IPS DF 4.7 (cell line): ENCODE data around the gene NELL1.

Experiments used
- DNase-seq: peaks from one replicate; pipeline ENCODE4 v3.0.0-alpha.2; 2013; ENCODE audit warnings: low spot score; ENCODE audit errors: extremely low read depth

The NELL1 gene

DNA sequence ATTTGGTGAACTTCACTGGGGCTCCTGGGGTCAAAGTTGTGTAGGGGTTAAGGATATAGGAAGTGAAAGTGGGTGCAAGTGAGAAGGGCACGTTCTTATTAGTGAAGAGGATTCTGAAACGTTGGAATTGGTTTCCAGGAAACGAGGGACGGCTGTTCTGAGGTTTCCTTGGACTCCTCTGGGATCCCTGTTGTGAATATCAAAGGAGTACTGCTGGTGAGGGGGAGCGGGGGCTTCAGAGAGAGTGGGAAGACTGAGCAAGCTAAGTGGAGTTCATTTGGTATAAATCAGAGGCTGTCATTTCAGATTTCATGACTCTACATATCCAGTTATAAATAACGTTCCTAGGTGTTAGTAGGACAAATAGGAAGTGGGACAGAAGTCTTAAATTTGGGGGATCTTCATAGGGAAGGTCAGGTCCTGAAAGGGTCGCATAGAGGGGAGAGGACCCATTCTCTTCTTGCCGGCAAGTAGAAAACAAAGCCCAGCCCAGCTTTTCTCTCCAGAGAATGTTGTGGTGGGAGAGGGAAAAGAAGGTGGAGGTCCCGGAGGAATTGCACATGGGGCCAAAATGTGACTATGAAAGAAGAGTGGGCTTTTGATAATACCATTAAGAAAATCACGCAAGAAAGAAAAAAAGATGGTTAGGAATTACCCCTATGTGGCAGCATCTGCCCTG lies 1.1 kb upstream of the NELL1 start:
- no peak for DNase-seq

DNA sequence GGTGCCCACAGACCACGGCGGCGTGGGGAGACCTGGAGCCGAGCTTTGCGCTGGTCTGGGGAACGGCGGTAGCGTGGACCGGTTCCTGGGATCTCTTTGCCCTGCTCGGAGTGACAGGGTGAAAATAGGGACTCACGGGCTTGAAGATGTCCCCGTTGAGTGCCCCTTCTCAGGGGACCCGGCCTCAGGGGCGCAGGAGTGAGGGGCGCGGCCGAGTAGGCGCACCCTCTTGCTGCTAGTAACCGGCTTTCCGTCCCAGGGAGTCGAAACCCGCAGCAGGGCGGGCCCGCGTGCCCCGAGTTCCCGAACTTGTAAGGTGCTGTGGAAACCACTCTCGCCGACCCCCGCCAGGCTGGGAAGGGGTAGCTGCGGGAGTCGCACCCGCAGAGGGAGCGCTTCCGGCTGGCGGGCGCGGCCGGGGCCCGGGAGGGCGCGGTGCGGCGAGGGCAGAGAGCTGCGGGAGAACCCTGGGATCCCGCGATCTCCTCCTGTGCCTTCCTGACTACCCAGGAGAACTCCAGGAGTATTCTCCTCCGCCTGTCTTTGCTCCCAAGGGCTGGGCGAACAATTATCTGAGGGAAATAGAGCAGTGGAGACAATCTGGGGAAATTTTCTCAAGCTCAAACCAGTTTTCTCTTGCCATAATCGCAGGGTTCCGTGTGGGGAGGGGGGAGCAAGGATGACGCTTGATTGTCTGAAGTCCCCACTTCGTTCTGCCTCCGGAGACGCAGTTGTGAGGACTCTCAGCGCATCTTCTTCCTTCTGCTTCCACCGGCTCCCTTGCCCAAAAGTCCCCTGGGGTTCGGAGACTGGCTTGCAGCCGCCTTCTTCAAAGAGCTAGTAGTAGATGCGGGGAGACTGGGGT lies 666 bp downstream of the NELL1 start:
- no peak for DNase-seq

DNA sequence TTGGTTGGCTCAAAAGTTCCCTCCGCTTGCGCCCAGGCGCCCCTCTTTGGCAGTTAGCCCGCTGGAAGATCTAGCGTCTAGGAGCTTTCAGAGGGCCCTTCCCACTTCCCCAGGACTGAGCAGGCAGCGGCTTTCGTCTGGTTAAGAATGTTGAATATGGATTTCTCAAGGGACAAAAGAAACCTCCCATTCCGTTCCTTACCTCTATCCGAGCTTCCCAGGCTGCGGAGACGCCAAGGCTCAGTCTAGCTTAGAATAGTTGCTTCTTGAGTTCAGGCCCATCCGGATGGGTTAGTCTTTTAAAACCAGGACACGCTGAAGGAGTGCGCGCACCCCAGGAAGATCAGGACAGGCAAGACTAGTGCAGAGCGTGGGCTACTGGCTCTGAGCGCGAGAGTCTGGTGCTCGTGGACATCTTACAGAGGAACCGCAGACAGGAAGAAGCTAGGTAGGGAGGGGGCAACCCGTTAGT lies 1.6 kb downstream of the NELL1 start:
- no peak for DNase-seq

DNA sequence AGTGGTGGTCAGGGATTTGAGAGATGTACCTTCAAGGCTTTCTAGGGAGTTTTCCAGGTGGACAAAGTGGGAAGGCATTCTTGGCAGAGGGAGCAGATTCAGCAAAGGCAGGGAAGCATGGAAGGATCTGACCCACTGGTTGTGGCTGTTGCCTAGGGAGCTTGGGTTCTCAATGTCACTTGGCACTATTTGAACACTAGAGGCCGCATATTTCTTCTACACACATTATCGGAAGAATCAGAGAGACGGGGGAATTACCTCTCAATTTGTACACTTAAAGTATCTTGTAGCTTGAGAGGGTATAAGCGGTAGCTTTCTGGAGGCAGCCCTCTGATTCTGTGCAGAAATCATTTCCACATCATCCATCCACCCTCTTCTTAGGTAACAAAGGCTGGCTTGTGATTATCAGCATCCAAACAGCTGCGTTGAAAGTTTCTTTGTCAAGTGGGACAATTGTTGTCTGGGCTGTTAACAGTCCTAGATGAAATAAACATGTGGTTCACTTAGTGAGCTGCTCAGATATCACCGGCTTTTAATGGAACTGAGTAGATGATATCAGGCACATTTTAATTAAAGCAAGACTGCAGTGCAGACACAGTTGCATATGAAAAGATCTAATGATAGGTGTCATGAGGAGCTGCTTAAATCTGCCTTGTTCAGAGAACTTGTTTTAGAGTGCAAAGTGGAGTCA lies 2.6 kb downstream of the NELL1 start:
- DNase-seq = no peak

DNA sequence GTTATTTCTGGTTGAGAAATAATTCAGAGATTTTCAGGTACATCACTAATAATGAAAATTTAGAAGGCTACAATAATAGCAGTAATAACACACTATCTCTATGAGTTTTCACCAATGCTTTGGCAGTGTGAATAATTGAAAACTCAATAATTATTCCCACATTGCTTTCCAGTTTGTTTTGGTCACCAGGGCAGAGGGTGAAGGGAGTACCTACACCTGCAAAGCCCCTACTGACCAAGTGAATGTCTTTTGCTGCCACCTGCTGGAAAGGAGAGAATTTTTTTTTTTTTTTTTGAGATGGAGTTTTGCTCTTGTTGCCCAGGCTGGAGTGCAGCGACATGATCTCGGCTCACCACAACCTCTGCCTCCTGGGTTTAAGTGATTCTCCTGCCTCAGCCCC lies 3.2 kb downstream of the NELL1 start:
- no peak for DNase-seq

DNA sequence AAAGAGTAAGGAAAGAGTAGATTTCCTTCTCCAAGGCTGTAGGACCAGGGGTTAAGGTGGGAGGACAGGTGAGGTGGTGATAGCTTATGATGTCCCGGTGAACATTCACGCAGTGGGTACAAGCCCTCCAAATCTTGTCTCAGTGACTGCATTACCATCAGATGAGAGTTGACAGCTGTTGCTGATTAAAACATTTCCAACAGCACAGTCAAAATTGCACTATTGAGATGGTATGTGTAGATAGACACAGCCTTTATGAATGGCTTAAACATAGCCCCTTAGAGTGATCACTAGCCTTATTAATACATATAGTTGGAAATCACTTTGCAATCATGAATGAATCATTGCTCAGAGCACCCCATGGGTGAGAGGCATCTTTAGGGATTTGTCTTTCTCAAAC lies 7.3 kb downstream of the NELL1 start:
- DNase-seq = no peak

DNA sequence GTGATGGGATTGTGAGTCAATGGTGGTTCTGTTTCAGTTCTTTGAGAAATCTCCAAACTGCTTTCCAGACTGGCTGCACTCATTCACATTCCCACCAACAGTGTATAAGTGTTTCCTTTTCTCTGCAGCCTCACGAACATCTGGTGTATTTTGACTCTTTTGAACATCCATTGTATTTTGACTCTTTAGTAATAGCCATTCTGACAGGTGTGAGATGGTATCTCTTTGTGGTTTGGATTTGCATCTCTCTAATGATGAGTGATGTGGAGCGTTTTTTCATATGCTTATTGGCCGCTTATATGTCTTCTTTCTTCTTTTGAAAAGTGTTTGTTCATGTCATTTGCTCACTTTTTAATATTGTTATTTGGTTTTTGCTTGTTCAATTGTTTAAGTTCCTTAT lies 19.4 kb downstream of the NELL1 start:
- DNase-seq = no peak

DNA sequence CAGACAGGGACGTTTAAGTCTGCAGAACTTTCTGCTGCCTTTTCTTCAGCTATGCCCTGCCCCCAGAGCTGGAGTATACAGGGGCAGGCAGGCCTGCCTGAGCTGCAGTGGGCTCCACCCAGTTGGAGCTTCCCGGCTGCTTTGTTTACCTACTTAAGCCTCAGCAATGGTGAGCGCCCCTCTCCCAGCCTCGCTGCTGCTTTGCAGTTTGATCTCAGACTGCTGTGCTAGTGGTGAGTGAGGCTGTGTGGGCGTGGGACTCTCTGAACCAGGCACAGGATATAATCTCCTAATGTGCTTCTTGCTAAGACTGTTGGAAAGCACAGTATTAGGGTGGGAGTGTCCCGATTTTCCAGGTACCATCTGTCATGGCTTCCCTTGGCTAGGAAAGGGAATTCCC lies 38.5 kb downstream of the NELL1 start:
- DNase-seq = no peak

DNA sequence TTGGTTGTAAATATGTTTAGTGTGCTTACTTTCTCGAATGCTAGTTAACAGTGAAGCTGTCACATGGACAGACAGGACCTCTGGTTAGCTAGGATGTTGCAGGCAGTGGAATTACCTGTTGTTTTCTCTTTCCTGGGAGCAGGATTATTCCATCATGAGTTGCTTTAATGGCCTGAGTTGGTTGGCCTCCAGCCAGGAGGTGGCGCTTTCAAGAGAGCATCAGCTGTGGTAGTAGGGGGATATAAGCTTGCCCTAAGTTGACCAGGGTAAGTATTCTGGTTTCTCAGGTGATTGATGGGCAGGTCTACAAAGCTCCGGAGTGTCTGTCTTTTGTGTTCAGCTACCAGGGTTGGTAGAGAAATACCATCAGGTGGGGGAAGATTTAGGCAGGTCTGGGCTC lies 43.5 kb downstream of the NELL1 start:
- no peak for DNase-seq

DNA sequence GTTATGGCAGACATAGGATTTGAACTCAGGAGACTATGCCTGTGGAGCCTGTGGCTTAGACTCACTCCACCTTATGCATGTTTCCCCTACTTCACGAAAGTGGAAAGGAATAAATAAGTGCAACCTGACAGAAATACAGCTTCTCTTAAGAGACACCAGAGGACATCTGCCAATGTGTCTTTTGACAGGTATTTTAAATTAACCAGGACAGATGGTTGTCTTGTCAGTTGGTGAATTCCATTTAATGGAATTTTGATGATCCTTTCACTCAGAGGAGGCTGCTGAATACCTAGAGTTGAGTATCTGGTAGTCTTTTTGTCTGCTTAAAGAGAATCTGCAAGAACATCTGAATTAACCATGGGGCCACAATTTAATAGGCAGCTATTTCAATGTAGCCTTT lies 46.1 kb downstream of the NELL1 start:
- DNase-seq = no peak

DNA sequence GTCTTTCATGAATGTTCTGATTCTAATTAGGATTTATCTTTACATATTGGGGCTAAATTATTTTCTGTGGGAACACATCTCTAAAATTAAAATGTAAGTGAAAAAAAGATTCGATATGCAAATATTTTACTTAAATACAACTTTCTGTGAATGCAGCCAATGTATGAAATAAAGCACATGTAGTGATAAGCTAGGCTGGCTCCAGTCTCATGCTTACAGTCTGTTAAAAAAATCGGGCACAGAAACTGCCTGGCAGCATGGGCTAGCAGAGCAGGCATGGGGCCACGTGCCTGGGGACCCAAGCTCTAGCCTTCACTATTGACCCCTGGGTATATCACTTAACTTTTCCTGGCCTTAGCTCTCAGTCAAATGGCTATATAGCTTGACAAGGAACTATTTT lies 46.5 kb downstream of the NELL1 start:
- DNase-seq = no peak

DNA sequence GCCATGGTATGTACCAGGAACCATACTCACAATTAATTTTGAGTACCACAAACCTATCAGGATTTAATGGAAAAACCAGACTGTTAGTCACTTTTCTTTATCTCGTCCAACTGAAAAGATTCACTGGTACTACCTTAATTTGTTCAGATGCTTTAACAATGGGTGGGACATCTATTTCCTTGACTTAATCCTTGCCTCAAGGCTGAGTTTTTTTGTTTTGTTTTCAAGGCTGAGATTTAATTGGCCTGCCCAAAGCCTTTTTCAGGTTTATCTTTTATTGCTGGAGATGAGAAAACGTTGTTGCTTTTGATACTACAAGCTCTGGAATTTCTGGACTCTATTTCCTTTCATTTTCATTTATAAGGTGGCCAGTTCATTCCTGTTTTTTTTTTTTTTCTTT lies 50.4 kb downstream of the NELL1 start:
- DNase-seq = no peak

DNA sequence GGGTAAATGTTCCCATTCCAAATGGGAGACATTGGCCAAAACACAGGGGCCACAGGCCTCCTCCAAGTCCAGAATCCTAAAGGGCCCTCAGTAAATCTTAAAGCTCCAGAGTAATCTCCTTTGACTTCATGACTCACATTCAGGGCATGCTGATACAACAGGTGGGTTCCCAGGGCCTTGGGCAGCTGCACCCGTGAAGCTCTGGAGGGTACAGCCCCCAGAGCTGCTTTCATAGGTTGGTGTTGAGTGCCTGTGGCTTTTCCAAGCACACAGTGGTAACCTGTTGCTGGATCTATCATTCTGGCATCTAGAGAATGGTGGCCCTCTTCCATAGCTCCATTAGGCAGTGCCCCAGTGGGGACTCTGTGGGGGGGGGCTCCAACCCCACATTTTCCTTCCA lies 54.0 kb downstream of the NELL1 start:
- no peak for DNase-seq

DNA sequence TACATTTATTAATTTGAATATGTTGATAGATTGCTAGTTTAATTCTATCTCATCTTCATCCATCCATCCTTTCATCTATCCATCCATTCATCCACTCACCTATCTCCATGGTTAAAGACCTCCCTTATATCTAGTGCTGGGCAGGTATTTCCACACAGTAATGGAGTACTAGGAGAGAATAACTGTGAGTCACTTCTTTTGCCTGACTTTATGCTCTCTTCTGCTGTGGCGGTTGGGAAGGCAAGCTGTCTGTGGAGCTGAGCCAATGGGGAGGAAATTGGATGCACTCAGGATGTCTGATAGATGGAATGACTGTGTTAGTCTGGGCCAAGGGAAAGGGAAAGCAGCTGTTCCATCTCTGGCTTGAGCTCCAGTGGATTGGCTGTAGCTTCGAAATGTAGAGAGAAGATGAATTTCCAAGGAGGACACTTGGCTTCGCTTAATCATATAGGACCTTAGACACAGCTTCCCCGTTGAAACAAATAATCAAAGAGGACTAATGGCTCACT lies 60.3 kb downstream of the NELL1 start:
- no peak for DNase-seq

DNA sequence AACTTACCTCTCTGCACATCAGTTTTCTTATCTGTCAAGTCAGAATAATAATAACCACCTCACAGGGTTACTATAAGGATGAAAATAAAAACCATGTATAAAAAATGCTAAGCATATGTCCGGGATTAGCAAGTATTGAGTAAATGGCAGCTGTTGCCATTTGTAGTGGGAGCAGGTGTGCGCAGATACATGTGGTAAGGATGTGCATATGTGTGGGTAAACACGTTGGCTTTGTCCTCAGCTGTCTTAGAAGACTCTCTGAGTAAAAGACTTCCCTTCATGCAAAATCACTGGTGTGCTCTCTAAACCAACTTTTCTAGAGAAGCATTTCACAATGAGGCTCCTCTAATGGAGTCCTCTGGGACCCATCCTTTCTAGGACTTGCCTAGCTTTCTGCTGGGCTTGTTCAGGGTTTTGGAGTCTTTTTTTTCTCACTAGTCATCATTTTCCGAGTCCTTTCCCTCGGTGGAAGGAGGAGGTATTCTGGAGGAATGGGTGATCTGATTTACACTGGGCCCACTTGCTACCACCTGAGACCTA lies 62.4 kb downstream of the NELL1 start:
- no peak for DNase-seq

DNA sequence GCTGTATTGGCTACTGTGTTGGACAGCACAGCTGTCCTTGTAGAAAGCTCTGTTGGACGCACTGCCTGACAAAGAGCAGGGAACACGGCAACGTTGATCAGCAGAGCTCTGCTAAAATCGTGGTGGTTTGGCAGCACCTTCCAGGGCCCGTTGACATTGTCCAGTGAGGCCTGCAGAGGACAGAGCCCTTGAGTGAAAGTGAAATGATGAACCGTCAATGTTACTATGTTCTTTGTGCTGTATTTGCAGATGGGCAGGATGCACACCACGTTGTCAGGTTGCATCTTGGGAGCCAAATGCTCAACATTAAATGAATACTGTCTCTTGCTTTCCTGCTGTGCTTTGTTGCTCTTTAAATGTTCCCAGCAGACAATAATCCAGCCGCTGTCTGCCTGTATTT lies 69.7 kb downstream of the NELL1 start:
- DNase-seq = no peak

DNA sequence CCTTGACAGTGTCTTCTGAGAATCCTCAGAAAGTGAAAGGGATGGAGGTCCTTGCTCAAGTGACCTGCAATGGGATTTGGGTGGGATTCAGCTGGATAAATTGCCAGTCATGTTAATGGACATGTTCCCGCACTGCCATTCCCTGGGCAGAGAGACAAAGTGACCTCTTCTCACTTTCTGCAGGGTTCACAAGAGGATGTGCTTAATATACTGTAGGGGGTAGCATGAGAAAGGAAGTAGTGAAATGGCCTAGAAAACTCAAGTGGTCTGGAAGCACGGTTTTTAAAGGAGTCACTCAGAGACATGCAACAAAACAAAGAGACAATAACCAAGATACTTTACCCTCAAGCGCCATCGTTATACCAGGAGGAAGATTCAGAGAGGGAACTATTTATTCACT lies 70.2 kb downstream of the NELL1 start:
- no peak for DNase-seq

DNA sequence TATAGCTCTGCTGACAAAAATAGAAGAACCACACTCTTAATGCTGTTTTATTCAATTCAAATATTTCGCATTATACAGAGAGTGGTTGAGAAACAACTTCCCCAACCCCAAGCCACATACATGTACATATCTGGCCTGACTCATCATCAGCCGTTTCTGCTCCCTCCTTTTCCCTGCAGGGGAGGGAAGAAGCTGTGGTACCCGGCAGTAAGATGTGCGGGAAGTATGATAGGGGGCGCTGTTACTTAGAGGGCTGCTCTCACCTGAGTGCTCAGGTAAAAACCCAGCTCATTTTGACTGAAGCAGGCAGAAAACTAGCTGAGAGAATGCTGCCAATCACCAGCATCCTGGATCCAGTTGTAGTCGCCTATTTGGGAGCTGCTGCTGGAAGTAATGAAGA lies 85.5 kb downstream of the NELL1 start:
- peak; percentile 11 for DNase-seq

DNA sequence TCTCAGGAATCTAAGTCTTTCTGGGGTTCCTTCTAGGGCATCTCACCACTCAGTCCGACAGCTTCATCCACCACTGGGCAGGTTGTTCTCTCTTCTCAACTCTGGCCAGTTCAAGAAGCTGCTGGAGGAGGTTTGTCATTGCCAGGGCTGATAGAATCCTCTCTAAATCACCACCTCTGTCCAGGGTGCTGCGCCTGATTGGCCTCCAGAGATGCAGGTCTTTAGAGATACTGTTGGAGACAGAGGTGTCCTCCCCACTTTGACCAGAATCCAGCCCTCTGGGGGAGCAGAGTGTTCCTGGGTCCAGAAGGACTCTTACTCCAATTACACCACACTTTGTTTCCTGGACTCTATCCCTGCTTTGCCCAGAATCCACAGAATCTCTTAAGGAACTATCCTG lies 90.2 kb downstream of the NELL1 start:
- DNase-seq = no peak

DNA sequence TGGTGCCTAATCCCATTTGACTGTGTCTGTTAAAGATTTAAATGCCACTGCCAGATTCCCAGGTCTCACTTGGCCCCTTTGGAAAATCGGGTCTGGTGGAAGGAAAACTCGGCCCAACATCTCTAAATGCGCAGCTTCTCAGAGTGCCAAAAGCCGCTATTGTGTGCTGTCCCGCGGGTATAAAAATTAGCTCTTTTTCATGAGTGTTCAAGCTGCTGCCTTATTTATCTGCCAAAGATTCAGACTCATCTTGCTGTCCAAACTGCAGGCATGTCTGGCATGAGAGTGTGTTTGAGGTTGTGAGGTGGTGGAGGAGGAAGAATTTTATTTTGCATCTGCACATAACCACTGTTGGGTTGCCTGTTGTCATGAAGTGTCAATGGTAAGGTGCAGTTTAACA lies 91.4 kb downstream of the NELL1 start:
- DNase-seq = no peak

DNA sequence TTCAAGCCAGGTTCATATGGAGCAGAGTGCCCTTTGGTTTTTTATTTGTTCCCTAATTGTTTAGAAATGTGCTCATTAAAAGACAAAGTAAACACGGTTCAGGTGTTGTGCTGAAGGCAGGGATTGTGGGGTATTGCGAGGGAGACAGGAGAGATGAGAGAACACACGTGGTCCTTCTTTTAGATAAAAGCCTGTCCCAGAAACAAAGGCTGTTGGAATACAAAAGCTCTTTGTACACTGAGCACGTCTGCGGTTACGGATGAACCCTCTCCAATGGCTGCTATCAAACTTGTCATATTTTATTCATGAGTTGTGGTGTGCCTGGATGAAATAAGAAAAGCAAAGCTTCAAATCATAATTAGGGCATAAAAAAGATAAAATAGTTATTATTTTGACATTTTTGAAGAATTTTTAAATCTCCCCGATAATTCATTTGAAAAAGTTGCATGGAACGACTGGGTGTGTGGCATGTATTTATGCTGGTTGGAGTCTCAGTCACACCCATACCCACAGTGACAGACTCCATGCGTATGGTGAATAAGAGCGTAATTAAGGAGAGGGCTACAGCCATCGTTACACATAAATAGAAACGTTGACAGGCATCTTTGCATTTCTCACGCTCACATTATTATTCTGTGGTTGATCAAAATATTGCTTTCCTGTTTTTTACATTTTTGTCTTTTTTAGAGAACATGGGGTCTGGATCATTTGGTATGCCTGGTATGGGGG lies 92.9 kb downstream of the NELL1 start:
- DNase-seq = no peak
